ENCODE data around the gene THSD4.

DNA sequence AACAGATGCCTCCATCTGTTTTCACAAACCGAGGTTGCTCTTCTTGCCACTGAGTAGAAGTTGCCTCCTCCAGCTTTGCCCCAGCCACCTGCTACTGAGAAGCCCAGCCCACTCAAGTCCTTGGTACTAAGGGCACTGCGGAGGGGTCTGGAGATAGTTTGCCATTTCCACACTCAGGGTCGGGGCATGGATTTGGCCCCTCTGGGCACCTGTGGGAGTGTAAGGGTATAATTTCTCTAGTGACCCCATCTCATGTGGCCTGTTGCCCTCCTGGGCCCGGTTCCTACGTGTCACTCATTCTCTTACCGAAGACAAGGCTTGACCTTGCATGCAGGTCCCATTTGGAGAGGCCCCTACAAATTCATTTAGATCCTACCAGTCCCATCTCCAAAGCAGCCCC lies 79.0 kb downstream of the THSD4 start:
- TF ChIP-seq, protein P1, sequence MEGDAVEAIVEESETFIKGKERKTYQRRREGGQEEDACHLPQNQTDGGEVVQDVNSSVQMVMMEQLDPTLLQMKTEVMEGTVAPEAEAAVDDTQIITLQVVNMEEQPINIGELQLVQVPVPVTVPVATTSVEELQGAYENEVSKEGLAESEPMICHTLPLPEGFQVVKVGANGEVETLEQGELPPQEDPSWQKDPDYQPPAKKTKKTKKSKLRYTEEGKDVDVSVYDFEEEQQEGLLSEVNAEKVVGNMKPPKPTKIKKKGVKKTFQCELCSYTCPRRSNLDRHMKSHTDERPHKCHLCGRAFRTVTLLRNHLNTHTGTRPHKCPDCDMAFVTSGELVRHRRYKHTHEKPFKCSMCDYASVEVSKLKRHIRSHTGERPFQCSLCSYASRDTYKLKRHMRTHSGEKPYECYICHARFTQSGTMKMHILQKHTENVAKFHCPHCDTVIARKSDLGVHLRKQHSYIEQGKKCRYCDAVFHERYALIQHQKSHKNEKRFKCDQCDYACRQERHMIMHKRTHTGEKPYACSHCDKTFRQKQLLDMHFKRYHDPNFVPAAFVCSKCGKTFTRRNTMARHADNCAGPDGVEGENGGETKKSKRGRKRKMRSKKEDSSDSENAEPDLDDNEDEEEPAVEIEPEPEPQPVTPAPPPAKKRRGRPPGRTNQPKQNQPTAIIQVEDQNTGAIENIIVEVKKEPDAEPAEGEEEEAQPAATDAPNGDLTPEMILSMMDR (conservative IDR thresholded peaks at IDR 0.05; ENCODE audit: low read depth, low read length), result no peak
- no peak for TF ChIP-seq EZH2 (IDR thresholded peaks at IDR 0.05; ENCODE audit: low read length, unreplicated experiment)
